Right lobe of liver (tissue), 6 donors: Measurements from ENCODE around the gene SGO1. TPM values are rescaled to one million over a fixed set of nuclear protein-coding genes. Genes with fewer than 3 reads are reported as not detected.
A peak's percentile ranks its signal among the peaks of the same experiment; 100 is the strongest.

Experiments used
- ATAC-seq, 4 donors: fragments of 200-7000 bp; cut with Tn5 transposase; one replicate each; pipeline ENCODE4 v1.9.1; 2020; ENCODE audit warnings: mild to moderate bottlenecking in 4 of 4, moderate library complexity in 4 of 4
- DNase-seq, 3 donors: peaks; one replicate each; pipeline ENCODE4 v3.0.0-alpha.2; 2020
- H3K27ac ChIP-seq, 3 donors: fragments of 200-600 bp; one replicate each; pipeline ENCODE4 v1.8.0; 2022
- H3K27me3 ChIP-seq, 2 donors: fragments of 200-600 bp; one replicate each; pipeline ENCODE4 v1.8.0; 2022
- H3K36me3 ChIP-seq, 4 donors: fragments of 200-600 bp; sonication (generic) in 1 of 4; one replicate each; pipeline versions ENCODE4 v1.5.1 to v1.8.0; 2017 to 2022; ENCODE audit warnings: control low read depth in 1 of 4
- H3K4me1 ChIP-seq, 4 donors: fragments of 200-600 bp; sonication (generic) in 1 of 4; one replicate each; pipeline versions ENCODE4 v1.5.1 to v1.8.0; 2017 to 2022; ENCODE audit warnings: control low read depth in 1 of 4
- H3K4me3 ChIP-seq, 3 donors: fragments of 200-600 bp; one replicate each; pipeline ENCODE4 v1.8.0; 2022
- H3K9me3 ChIP-seq, 4 donors: fragments of 200-600 bp; sonication (generic) in 1 of 4; one replicate each; pipeline versions ENCODE4 v1.5.1 to v1.8.0; 2017 to 2022; ENCODE audit warnings: control low read depth in 1 of 4
- POLR2A ChIP-seq: fragments of 450-650 bp; IDR thresholded peaks from one replicate; pipeline ENCODE4 v1.6.1; 2017; ENCODE audit warnings: antibody characterized with exemption, mild to moderate bottlenecking
- WGBS: methylation state at CpG from one replicate; pipeline ENCODE4 v1.1.6; 2018; ENCODE audit warnings: low coverage, low lambda C conversion rate; ENCODE audit not compliant: insufficient coverage; ENCODE audit errors: missing lambda C conversion rate; 5-methylcytosine and 5-hydroxymethylcytosine counted together
- intact Hi-C, 2 donors: fragments of 100-400 bp; cut with DNase I; formaldehyde crosslinking; loops; one replicate each; pipeline versions ENCODE4 v1.11.2 to v1.14.1; 2022
- long read RNA-seq: library from polyadenylated mRNA; unstranded; transcript quantifications from one replicate; pipeline ENCODE4 v2.0.0, GENCODE V29; 2019
- total RNA-seq, 6 experiments: library from RNA; depleted of rRNA in 2 of 6; stranded (reverse); fragments of >200 nt in 2 of 6; fragmentation: NEBNext Ultra II Directional in 3 of 6; extraction: Animal tissue kit (Norgen Biotek cat#: 25700) in 3 of 6; gene quantifications; one replicate each; pipeline versions ENCODE4 v1.1.0 to v1.2.4, GENCODE V29; 2016 to 2023
- TF ChIP-seq, protein P1 (sequence below), 4 donors: fragments of 200-600 bp in 3 of 4; fragments of 450-650 bp in 1 of 4; IDR thresholded peaks; one replicate each; pipeline versions ENCODE4 v1.5.1 to v1.8.0; 2016 to 2022; ENCODE audit warnings: antibody characterized with exemption in 4 of 4, mild to moderate bottlenecking in 2 of 4
- donor health status: DM: no; HTN: yes; CAD: no.
- donor health status: DM: no; HTN: no; CAD: no.
- donor health status: DM: no; HTN: no; CAD: no.
- donor health status: DM: no; HTN: yes; CAD: no.
- donor health status: DM: no; HTN: yes; CAD: no.

The SGO1 gene
- total RNA-seq: 1 to 10 TPM in 1 of 6 experiments, under 1 TPM in 5; 0.20 to 1.1 (median 0.58) TPM
- long read RNA-seq: 0 reads

DNA sequence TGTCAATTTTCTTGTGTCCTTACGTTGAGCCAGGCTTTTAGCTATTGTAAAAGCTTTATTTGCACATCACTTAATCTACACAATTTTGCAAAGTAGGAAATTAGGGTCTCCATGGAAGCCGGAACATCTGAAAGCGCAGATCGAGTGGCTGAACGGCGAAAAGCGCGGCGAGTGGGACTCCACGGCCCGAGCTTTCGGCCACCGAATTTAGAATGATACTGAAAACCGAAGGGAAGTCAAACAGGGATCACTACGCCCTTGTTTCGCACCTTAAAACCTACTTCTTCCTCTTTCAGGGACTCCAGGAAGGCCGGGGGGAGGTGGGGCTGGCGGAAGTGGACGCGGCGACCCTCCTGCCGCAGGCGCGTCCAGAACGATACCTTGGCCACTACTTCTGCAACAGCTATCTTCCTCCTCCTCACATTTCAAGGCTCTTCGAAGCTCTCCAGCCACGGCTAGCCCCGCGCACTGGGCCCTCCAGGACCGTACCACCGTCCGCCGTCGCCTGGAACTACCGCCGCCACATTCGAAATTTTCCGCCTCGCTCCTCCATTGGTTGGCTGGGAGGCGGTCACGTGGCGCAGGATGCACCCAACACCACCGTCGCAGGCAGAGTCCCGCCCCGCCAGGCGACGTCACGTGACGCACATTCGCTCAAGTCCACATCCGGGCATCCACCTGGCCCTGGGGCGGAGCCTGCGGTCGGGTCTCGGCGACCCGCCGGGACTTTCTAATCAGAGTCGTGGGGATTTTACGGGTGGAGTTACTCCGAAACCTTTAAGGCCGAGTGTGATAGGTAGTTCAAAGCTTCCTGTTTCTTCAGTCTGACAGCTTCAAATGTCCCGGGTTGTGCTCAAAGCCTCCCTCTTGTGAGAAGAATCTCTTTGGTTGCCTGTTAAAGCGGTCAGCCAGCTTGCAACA lies at the start of gene SGO1:
Gene SGO1, minus strand, starts transcription at position 528 of the 921 bp plus-strand sequence. CDS start 2,179 bp downstream, outside the sequence.
- WGBS: under 1% methylated on average over 21 of the region's 65 CpGs
- intact Hi-C loops: no loop called here
- Histone ChIP-seq H3K9me3 (no peaks in the 10 kb centered on the region), H3K36me3 (no peaks in the 10 kb centered on the region), H3K4me1 (peaks cover 0 to 6% (median 0%) of the 10 kb centered on the region in 4 donors), H3K27ac (peak within 1 kb of the TSS; percentile 91 to 95 (median 94)), H3K27me3 (no peaks in the 10 kb centered on the region), H3K4me3 (peak within 1 kb of the TSS; percentile 53 to 75 (median 62))
- TF ChIP-seq, protein P1, sequence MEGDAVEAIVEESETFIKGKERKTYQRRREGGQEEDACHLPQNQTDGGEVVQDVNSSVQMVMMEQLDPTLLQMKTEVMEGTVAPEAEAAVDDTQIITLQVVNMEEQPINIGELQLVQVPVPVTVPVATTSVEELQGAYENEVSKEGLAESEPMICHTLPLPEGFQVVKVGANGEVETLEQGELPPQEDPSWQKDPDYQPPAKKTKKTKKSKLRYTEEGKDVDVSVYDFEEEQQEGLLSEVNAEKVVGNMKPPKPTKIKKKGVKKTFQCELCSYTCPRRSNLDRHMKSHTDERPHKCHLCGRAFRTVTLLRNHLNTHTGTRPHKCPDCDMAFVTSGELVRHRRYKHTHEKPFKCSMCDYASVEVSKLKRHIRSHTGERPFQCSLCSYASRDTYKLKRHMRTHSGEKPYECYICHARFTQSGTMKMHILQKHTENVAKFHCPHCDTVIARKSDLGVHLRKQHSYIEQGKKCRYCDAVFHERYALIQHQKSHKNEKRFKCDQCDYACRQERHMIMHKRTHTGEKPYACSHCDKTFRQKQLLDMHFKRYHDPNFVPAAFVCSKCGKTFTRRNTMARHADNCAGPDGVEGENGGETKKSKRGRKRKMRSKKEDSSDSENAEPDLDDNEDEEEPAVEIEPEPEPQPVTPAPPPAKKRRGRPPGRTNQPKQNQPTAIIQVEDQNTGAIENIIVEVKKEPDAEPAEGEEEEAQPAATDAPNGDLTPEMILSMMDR (IDR thresholded peaks at IDR 0.05): no peak
- TF ChIP-seq POLR2A: peak; percentile 92
- DNase-seq (peak; percentile 99), ATAC-seq (peak; percentile 99 to 100 (median 100))

DNA sequence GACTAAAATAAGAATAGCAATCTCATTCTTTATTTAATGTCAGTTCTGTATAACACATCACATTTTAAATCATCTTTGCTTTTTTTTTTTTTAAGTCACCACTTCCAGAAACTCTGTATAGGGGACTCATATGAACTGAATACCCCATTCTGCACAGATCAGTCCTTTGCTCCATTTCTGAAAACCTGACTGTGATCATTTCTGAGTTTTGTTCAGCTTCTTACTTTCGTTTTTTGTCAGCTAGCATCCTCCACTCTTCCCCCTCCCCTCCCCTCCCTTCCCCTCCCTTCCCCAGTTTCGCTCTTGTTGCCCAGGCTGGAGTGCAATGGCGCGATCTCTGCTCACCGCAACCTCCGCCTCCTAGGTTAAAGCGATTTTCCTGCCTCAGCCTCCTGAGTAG lies 49.8 kb upstream of the SGO1 start:
- WGBS: 88% methylated on average over 7 of the region's 7 CpGs
- TF ChIP-seq, protein P1 (IDR thresholded peaks at IDR 0.05): no peak
- no peak for TF ChIP-seq POLR2A
- no peaks in the 10 kb centered on the region for H3K36me3 ChIP-seq
- no peaks in the 10 kb centered on the region for H3K27me3 ChIP-seq
- no peaks in the 10 kb centered on the region for H3K9me3 ChIP-seq
- peak overlapping the region; percentile 39 to 90 (median 88) for H3K27ac ChIP-seq
- H3K4me1 ChIP-seq: peaks cover 0 to 32% (median 17%) of the 10 kb centered on the region in 4 donors
- no peak overlapping the region for H3K4me3 ChIP-seq
- DNase-seq: no peak
- ATAC-seq: no peak
- intact Hi-C loops: no loop called here

DNA sequence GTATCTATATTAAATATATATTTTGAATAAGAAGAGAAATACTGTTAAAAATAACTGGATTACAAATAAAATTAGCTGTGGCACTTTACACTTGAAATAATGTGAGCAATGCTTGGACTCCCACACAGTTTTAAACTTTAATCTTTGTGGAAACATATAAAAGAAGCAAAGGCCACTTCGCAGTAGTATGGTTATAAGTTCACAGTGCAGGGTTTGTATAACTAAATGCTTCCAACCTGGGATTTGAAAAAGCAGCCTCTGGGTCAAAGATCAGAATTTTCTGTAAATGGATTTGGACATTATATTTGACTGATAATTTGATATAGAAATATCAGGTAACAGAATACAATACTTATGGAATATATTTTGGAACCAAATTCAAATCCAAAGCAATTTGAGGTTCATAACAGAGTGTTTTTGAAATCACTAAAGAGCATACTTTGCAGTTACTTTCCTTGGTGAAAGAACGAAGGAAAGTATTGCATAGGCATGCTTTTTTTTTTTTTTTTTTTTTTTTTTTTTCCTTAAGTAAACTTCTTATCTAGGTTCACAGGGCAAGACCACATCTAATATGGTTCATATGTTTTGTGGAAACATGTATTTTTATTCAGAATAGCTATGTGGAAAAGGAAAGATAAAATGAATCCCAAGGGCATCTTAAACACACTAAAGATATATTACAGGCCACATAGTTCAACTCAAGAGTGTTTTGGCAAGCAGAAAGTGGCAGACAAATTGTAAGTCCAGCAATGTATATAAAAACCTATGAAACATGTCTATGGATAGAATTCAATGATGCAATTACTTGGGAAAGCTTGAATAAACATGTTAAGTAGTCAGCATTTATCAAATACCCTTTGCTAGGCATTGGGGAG lies 47.1 kb upstream of the SGO1 start:
- ATAC-seq (peak; percentile 47 to 73 (median 64)), DNase-seq (no peak)
- no peaks in the 10 kb centered on the region for H3K36me3 ChIP-seq
- WGBS: 21% methylated on average over 2 of the region's 2 CpGs
- no peak overlapping the region for H3K4me3 ChIP-seq
- intact Hi-C loops: no loop called here
- no peak for TF ChIP-seq POLR2A
- TF ChIP-seq, protein P1 (IDR thresholded peaks at IDR 0.05): no peak
- no peaks in the 10 kb centered on the region for H3K9me3 ChIP-seq
- H3K4me1 ChIP-seq: peaks cover 0 to 44% (median 17%) of the 10 kb centered on the region in 4 donors
- peak overlapping the region in 2 of 3 donors; percentile 35 to 63 for H3K27ac ChIP-seq
- no peaks in the 10 kb centered on the region for H3K27me3 ChIP-seq

DNA sequence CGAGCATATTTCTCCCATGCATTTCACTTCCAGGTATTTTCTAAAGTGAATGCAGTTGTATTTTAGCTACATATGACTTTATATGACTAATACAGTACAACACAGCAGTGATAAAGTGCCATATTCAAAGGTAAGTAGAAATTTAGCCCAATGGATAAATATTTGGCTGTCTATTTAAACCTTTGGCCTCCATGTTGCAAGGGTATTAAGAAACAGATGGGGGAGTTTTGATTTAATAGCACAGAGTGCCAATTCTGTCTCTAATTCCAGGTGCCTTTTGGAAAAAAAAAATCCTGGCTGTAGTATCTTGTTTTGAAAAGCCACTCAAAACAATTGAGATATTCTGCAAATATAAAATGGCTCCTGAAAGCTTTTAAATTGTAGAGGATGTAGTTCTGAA lies 44.9 kb upstream of the SGO1 start:
- Histone ChIP-seq H3K36me3 (no peaks in the 10 kb centered on the region), H3K4me3 (no peak overlapping the region), H3K27ac (peak overlapping the region in 2 of 3 donors; percentile 5 to 63), H3K4me1 (peaks cover 0 to 51% (median 15%) of the 10 kb centered on the region in 4 donors), H3K27me3 (no peaks in the 10 kb centered on the region), H3K9me3 (no peaks in the 10 kb centered on the region)
- ATAC-seq (peak; percentile 66 to 77 (median 70)), DNase-seq (no peak)
- WGBS: 62% methylated on average over 1 of the region's 1 CpG
- no peak for TF ChIP-seq POLR2A
- TF ChIP-seq, protein P1 (IDR thresholded peaks at IDR 0.05): no peak
- intact Hi-C loops: no loop called here
